HG02938 (cell line): ENCODE data around the gene HNRNPF.
A peak's percentile ranks its signal among the peaks of the same experiment; 100 is the strongest.
"Not testable (repeated sequence)": the region's sequence is repeated elsewhere in the genome, so short reads cannot be mapped to it uniquely, and the experiment has no call there.

ENCODE experiments used
- ATAC-seq: cut with Tn5 transposase; IDR thresholded peaks from one replicate; pipeline ENCODE4 v1.9.1; 2021; ENCODE audit warnings: mild to moderate bottlenecking, moderate library complexity; ENCODE audit not compliant: unreplicated experiment

HNRNPF gene

GRCh38 chr10:43398939-43399319 is 10.1 kb downstream of the HNRNPF start:
- no peak for ATAC-seq

- ATAC-seq = peak; percentile 85
Measured at GRCh38 chr10:43396928-43397624, 11.9 kb downstream of the HNRNPF start.

DNA sequence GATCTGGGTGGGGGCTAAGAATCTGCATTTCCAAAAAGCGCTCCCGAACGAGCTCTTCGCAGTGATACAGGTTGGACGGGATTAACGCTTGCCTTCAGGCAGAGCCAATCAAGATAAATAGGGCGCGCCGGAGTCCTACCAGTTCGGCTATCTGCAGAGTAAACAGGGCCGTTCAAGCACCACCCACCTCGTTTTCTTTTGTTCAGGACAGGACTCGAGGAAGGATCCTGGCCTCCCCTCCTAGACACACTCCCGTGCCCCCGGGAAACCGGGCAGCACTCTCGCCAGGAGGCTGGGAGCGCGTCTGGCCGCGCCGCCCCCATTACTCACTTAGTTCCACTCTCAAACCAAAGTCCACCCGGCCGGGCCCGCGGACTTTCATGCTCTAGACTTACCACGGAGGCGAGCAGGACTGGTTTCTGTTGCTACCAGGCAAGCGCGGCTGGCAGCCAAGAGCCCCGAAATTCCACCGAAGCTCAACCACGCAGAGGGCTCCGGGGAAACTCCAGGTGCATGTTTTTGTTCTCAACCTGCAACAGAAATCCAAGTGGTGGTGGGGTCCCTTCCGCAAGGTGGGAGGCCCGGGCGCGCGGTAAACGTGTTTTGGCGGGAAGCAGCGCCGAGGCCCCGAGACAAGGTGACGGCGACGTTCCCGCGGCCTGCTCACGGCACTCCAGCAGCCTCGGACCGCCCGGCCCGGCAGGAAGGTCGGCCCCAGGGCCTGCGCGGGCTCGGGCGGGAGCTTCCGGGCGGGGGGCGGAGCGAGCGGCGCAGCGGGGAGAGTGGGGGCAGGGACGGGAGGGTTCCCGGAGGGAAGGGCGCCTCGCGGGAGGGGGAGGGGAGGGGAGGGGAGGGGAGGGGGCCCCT is 12.7 kb downstream of the HNRNPF start:
- peak; percentile 35 for ATAC-seq

DNA sequence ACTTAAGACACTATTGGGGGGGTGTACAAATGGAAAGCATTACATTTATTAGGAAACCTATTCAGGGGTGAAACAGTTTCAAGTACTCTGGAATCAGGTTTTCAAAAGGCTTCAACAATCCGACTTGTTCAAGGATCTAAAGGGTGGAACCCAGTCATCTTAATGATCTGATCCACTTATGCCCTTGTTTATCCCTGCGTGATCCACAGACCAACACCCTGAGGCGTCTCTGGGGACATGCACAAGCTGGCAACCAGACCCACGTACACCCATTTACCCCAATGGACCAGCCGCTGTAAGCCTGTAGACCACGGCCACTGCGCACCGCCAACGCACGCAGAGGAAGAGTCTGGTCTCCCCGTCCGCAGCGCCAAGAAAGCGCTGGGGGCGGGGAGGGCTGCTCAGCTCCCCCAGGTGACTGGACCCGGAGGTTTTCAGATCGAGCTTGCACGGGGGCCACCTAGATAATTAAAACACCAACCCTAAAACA is 13.4 kb downstream of the HNRNPF start:
- ATAC-seq = no peak

GRCh38 chr10:43394868-43395267 is 14.1 kb downstream of the HNRNPF start:
- ATAC-seq = no peak

DNA sequence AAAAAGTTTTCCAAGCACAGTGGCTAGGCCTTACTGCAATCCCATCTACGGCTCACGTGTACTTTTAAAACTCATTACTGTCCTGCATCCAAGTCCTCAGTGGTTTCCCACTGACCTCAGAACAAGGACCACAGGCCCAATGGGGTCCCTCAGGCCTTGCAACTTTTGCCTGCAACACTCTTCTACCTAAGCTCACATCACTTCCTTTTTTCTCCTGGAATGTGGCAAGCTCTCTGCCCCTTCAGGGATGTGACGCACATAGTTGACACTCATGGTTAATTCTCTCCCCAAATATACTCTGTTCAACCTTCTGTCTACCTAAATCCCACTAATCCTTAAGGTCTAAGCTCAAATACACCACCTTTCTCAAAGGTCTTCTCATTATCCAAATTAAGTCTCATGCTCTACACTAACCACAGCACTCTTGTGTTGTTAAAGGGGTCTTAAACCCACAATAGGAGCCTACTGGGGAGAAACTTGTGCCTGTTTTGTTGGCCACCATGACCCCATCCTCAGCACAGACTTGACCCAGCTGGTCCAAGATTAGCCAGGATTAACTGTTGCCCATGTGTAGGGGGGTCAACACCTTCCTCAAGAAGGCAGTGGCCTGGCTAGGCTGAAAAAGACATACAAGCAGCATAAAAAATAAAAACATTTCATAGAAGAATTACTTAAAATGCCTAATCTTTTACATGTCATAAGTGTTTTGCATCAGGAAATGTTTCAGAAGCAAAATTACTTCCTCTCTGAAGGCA is 15.2 kb downstream of the HNRNPF start:
- ATAC-seq = no peak

DNA sequence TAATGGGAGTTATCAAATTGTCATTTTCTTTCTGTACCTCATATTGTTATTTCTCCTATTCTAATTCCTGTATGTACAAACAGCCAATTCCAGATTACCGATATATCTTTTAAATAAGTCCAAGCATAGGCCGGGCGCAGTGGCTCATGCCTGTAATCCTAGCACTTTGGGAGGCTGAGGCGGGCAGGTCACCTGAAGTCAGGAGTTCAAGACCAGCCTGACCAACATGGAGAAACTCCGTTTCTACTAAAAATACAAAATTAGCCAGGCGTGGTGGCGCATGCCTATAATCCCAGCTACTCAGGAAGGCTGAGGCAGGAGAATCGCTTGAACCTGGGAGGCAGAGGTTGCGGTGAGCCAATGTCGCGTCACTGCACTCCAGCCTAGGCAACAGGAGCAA is 15.8 kb downstream of the HNRNPF start:
- not testable (repeated sequence) for ATAC-seq

- ATAC-seq = no peak
Measured at GRCh38 chr10:43392748-43393147, 16.2 kb downstream of the HNRNPF start.

DNA sequence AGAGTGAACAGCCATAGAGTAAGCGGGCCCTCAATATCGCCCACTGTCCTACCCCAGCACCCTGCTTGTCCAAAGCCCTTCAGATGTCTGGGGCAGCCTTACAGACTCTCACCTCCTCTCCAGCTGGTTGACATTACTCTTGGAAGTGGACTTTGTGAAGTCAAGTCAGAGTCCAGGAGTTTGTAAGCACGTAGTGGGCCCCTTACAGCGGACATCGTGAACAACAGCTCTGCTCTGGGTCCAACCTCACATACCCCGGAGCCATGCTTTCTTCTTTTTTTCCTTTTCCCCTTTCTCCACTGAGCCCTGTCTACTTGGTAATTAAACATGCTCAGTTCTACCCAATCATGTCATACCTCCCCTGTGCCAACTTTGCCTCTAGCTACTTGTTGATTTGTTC is 17.5 kb downstream of the HNRNPF start:
- no peak for ATAC-seq

DNA sequence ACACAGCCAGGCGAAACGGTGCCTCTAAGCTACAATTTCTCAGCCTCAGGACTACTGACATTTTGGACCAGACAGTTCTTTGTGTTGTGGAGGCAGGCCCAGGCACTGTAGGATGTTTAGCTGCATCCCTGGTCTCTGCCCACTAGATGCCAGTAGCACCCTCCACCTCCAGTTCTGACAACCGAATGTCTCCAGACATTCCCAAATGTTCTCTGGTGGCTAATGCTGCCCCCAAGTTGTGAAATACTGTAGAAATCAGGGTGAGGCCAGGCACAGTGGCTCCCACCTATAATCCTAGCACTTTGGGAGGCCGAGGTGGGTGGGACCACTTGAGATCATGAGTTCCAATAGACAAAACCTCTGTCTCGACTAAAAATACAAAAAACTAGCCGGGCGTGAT is 18.2 kb downstream of the HNRNPF start:
- no peak for ATAC-seq

GRCh38 chr10:43390333-43390732 is 18.7 kb downstream of the HNRNPF start:
- no peak for ATAC-seq

GRCh38 chr10:43389867-43390266 is 19.1 kb downstream of the HNRNPF start:
- no peak for ATAC-seq

- ATAC-seq = no peak
Measured at GRCh38 chr10:43387678-43388032, 21.3 kb downstream of the HNRNPF start.

DNA sequence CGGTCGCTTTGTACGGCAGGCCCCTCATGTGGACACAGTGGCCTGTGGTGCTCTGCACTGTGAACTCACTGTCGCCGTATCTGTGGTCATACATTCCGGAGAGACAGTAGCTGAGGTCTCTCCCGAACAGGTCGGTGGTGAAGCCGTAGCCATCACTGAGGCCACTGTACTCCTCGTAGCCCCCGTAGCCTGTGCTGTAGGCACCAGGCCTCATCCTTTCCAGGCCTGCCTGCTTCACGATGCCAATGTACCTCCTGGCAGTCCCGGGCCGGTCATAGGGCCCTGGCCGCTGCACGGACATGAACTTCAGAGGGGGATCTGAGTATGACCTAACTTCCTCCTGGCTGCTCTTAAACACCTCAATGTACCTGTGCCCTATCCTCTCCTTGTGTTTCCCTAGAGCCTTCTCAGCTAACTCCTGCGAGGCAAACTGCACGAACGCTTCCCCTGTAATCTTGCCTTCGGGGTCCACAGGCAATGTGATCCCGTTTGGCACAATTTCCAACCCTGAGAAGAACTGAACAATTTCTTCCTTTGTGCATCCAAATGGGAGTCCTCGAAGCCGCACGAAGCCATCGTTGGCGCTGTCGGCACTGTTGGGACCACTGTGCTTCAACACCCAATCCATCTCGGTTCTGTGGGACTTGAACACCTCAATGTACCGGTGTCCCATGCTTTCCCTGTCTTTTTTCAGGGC is 21.9 kb downstream of the HNRNPF start:
- ATAC-seq = no peak

DNA sequence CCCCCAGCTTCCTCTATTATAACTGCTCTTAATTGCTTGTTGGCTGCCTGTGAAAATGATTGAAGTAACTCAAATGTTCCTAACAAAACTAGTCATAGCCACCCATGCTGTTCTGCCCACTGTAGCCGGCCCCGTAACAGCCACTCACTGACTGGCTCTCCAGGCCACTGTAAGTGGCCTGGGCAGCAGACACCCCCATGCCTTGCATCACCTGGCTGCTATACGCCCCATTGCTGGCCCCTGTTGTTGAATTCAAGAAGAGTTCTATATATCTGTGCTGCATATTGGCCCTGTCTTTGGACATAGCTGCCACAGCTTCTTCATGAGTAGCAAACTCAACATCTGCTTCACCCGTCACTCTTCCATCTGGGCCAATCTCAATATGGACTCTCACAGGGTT is 22.4 kb downstream of the HNRNPF start:
- no peak for ATAC-seq

- no peak for ATAC-seq
Measured at GRCh38 chr10:43385412-43386004, 23.5 kb downstream of the HNRNPF start.

DNA sequence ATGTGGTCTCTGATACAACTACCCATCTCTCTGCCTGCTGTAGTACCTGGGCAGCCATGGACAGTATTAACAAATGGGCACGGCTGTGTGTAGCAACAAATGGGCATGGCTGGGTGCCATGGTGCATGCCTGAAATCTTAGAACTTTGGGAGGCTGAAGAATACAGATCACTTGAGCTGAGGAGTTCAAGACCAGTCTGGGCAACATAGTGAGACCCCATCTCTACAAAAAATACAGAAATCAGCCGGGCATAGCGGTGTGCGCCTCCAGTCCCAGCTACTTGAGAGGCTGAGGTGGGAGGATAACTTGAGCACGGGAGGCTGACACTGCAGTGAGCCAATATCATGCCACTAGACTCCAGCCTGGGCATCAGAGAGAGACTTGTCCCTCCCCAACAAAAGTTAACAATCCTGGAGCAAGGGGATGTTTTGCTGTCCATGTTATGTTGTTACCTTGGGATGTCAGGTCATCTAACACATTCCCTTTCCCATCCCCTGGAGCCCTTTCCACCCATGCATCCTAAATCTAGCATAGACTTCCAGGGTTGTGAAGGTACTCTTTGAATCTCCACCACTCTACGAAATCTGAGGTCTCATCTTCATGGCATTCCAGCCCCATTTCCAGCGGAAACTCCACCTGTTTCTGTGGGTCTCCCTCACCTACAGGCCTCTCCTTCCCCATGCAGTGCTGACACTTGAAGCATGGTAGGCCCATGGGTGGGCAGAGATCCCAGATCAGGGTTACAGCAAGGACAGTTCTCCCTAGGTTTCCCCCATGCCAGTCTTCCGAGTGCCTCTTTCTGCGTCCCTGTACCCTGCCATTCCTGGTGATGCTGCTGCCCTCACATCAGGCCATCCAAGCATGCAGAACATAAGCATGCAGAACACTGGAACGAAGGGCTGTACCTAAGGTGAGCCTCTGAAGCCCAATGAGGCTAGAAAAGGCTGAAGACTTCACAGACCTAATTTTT is 24.4 kb downstream of the HNRNPF start:
- ATAC-seq = no peak

GRCh38 chr10:43383204-43383971 is 25.6 kb downstream of the HNRNPF start:
- no peak for ATAC-seq
